GM12878 (cell line): ENCODE results near the gene FGD4. TPM values are rescaled to one million over a fixed set of nuclear protein-coding genes. Genes with fewer than 3 reads are reported as not detected.

Source experiments
- ATAC-seq: fragments of 200-7000 bp; cut with Tn5 transposase; 3 replicates; pipeline ENCODE4 v1.9.1; 2020; ENCODE audit warnings: mild to moderate bottlenecking, moderate library complexity
- BruUV-seq: library from RNA; stranded (reverse); fragments of 400-500 nt; replicated peaks from 2 replicates; lab custom pipeline; 2021; lab: Mats Ljungman, UMichigan
- CTCF ChIA-PET: fragments of 300-600 bp; sonication (Branson Sonifier 250); formaldehyde crosslinking; extraction: SDS; loops from one replicate; lab custom pipeline; 2021; ENCODE audit warnings: inconsistent platforms; lab: Yijun Ruan, JAX
- POLR2A ChIA-PET: fragments of 350-600 bp; formaldehyde crosslinking; extraction: SDS; loops from one replicate; lab custom pipeline; 2021; ENCODE audit warnings: inconsistent platforms; lab: Charles Lee
- RAD21 ChIA-PET: fragments of 300-600 bp; sonication (Branson Sonifier 250); formaldehyde crosslinking; loops from one replicate; lab custom pipeline; 2023; ENCODE audit warnings: antibody characterized with exemption; ENCODE audit not compliant: unreplicated experiment; lab: Charles Lee
- SMC1A ChIA-PET: fragments of 300-600 bp; sonication (Branson Sonifier 250); formaldehyde crosslinking; loops from one replicate; lab custom pipeline; 2023; ENCODE audit not compliant: unreplicated experiment, uncharacterized antibody; lab: Charles Lee
- DNase-seq: peaks from one replicate; pipeline ENCODE4 v3.0.0-alpha.2; 2011; ENCODE audit warnings: low read depth, low spot score
- FAIRE-seq: peaks from 3 replicates; lab custom pipeline; 2011; peaks lifted over from hg19 to GRCh38; lab: Jason Lieb, UNC
- H2AFZ ChIP-seq: 2 replicates; pipeline ENCODE4 v1.6.0; 2011; ENCODE audit warnings: low read depth, low read length, control low read depth; ENCODE audit not compliant: control insufficient read depth
- H3K27ac ChIP-seq: 2 replicates; pipeline ENCODE4 v1.5.1; 2011; ENCODE audit warnings: control low read depth; ENCODE audit not compliant: control insufficient read depth, insufficient read depth
- H3K27me3 ChIP-seq, 2 experiments: replicated peaks in 1 of 2; 2 replicates each; pipeline versions ENCODE4 v1.6.0 to v1.6.1; 2011; ENCODE audit warnings: low read length in 1 of 2; ENCODE audit not compliant: control insufficient read depth in 2 of 2, insufficient read depth in 2 of 2
- H3K36me3 ChIP-seq, 2 experiments: 2 replicates each; pipeline ENCODE4 v1.5.1; 2011; ENCODE audit warnings: low read length in 1 of 2; ENCODE audit not compliant: control insufficient read depth in 2 of 2, insufficient read depth in 2 of 2
- H3K4me1 ChIP-seq: 2 replicates; pipeline ENCODE4 v1.6.1; 2011; ENCODE audit warnings: mild to moderate bottlenecking, low read length, moderate library complexity, mixed read lengths; ENCODE audit not compliant: control insufficient read depth, insufficient read depth
- H3K4me2 ChIP-seq: 2 replicates; pipeline ENCODE4 v1.6.0; 2011; ENCODE audit warnings: control low read depth; ENCODE audit not compliant: control insufficient read depth, insufficient read depth
- H3K4me3 ChIP-seq: fragments of 200-600 bp; sonication (generic); 2 replicates; pipeline ENCODE4 v1.5.1; 2016
- H3K79me2 ChIP-seq: 2 replicates; pipeline ENCODE4 v1.6.0; 2011; ENCODE audit warnings: low read length; ENCODE audit not compliant: control insufficient read depth, insufficient read depth
- H3K9ac ChIP-seq: 2 replicates; pipeline ENCODE4 v1.8.0; 2011; ENCODE audit warnings: low read length, control low read depth, mixed read lengths; ENCODE audit not compliant: control insufficient read depth, insufficient read depth
- H3K9me3 ChIP-seq: replicated peaks from 3 replicates; pipeline ENCODE4 v1.5.1; 2011; ENCODE audit warnings: mild to moderate bottlenecking, low read length; ENCODE audit not compliant: control insufficient read depth, insufficient read depth
- H4K20me1 ChIP-seq: 2 replicates; pipeline ENCODE4 v1.6.0; 2011; ENCODE audit not compliant: control insufficient read depth, insufficient read depth
- BACH1 ChIP-seq: fragments of 450-650 bp; IDR thresholded peaks from 2 replicates; pipeline ENCODE4 v1.6.1; 2017; ENCODE audit warnings: mild to moderate bottlenecking, borderline replicate concordance
- BRCA1 ChIP-seq: IDR thresholded peaks from 2 replicates; pipeline ENCODE4 v1.6.1; 2011; ENCODE audit warnings: low read depth, low read length, improper control_type of control experiment
- CBFB ChIP-seq: IDR thresholded peaks from 2 replicates; pipeline ENCODE4 v1.6.1; 2016; ENCODE audit warnings: antibody characterized with exemption, low read depth
- CEBPB ChIP-seq, 2 experiments: fragments of 150-350 bp in 1 of 2; IDR thresholded peaks; 2 replicates each; pipeline ENCODE4 v1.6.1; 2012 to 2014; ENCODE audit warnings: low read depth in 2 of 2, low read length in 2 of 2, borderline replicate concordance in 1 of 2, inconsistent platforms in 1 of 2
- FOXK2 ChIP-seq: fragments of 450-650 bp; IDR thresholded peaks from 2 replicates; pipeline ENCODE4 v1.6.1; 2017; ENCODE audit warnings: mild to moderate bottlenecking, moderate library complexity
- HCFC1 ChIP-seq: fragments of 150-350 bp; IDR thresholded peaks from 2 replicates; pipeline ENCODE4 v1.6.1; 2014; ENCODE audit warnings: low read length
- MEF2B ChIP-seq: fragments of 450-650 bp; IDR thresholded peaks from 2 replicates; pipeline ENCODE4 v1.6.1; 2018; ENCODE audit warnings: mild to moderate bottlenecking, moderate library complexity; ENCODE audit not compliant: partially characterized antibody, poor library complexity, severe bottlenecking
- PRDM15 ChIP-seq: fragments of 450-650 bp; formaldehyde crosslinking; IDR thresholded peaks from 2 replicates; pipeline ENCODE4 v1.4.0; 2020; ENCODE audit warnings: mild to moderate bottlenecking, moderate library complexity
- YY1 ChIP-seq: IDR thresholded peaks from 2 replicates; pipeline ENCODE4 v1.6.1; 2011; ENCODE audit warnings: low read depth, mild to moderate bottlenecking, low read length
- WGBS: methylation state at CpG from one replicate; pipeline ENCODE4 v1.1.6; 2016; ENCODE audit warnings: low lambda C conversion rate; ENCODE audit not compliant: insufficient replicate concordance, insufficient coverage; ENCODE audit errors: missing lambda C conversion rate; 5-methylcytosine and 5-hydroxymethylcytosine counted together
- in situ Hi-C: fragments of 300-500 bp; cut with MboI; formaldehyde crosslinking; loops from 9 replicates; pipeline ENCODE4 v1.14.3; 2018; ENCODE audit warnings: mixed read lengths
- intact Hi-C: fragments of 100-400 bp; cut with micrococcal nuclease; formaldehyde crosslinking; loops from one replicate; pipeline ENCODE4 v1.14.2; 2022; ENCODE audit not compliant: unreplicated experiment
- polyA plus RNA-seq, 11 experiments: library from polyadenylated mRNA; depleted of rRNA in 4 of 11; unstranded in 6 of 11; stranded (reverse) in 5 of 11; fragments of >200 nt; fragmentation: Nextera tagmentation in 4 of 11; fragmentation: Illumina TruSeq in 1 of 11; extraction: Ambion mirVana in 4 of 11; extraction: Trizol in 1 of 11; gene quantifications; 1 replicate in 1 of 11; 2 replicates in 10 of 11; pipeline versions ENCODE4 v1.2.1 to v1.2.3, GENCODE V29; 2011 to 2016; ENCODE audit warnings: inconsistent platforms in 2 of 11, missing spikeins in 2 of 11, low read depth in 1 of 11
- total RNA-seq, 4 experiments: library from RNA; depleted of rRNA in 3 of 4; stranded (reverse); fragments of >200 nt in 3 of 4; fragmentation: Illumina TruSeq in 1 of 4; extraction: Trizol in 1 of 4; gene quantifications; 2 replicates each; pipeline versions ENCODE4 v1.2.1 to v1.2.3, GENCODE V29; 2013 to 2021

Gene FGD4
- total and polyA plus RNA-seq, 10 of the 15 experiments (the other 5 are each of a cell fraction or from before 2014, with no cell fraction given) = 0.01 to 0.18 (median 0.08) TPM; not detected in 3

- TF ChIP-seq HCFC1 (no peak), PRDM15 (CRISPR knock-in tag) (no peak), FOXK2 (no peak), CEBPB (IDR thresholded peaks at IDR 0.05; ENCODE audit: borderline replicate concordance in 1 of 2, low read depth in 2 of 2, low read length in 2 of 2) (no peak), MEF2B (no peak)
Observed at GRCh38 chr12:32477714-32478113, 78.4 kb downstream of the FGD4 start (continued).

GRCh38 chr12:32478166-32478565 lies 78.8 kb downstream of the FGD4 start:
- BruUV-seq = no TSS peak
- 87% methylated on average over 7 of the region's 7 CpGs for WGBS
- POLR2A ChIA-PET = no interaction called here

More at GRCh38 chr12:32478166-32478565, 78.8 kb downstream of the FGD4 start:
- H3K79me2 ChIP-seq = no peaks in the 10 kb centered on the region
- H4K20me1 ChIP-seq = no peaks in the 10 kb centered on the region
- TF ChIP-seq CBFB = no peak
- no peak for TF ChIP-seq YY1
- no peak for TF ChIP-seq BACH1
- no peak for TF ChIP-seq BRCA1
- ATAC-seq (no peak), DNase-seq (no peak), FAIRE-seq (no peak)
- H3K9ac ChIP-seq = no peak overlapping the region
- H3K4me2 ChIP-seq = no peak overlapping the region
- no peaks in the 10 kb centered on the region for H3K36me3 ChIP-seq
- in situ Hi-C loops (no loop called here), intact Hi-C loops (no loop called here)
- ChIA-PET SMC1A (interaction anchor here (1.0 to 1.7 kb wide), 3 partner anchors 22 to 179 kb away, joined by 3 to 5 read pairs (median 4); no protein-coding TSS in a partner anchor), RAD21 (no interaction called here), CTCF (no interaction called here)
- H3K4me3 ChIP-seq = no peak overlapping the region
- H3K27me3 ChIP-seq = no peaks in the 10 kb centered on the region
- H3K27ac ChIP-seq = no peak overlapping the region
- H3K4me1 ChIP-seq = peaks cover 10% of the 10 kb centered on the region
- H2AFZ ChIP-seq = no peak overlapping the region
- H3K9me3 ChIP-seq = no peaks in the 10 kb centered on the region
